Activated CD4-positive, CD25-positive, alpha-beta regulatory T cell treated with anti-CD3 and anti-CD28 coated beads, Interleukin-2, amount 50 U/mL, for 72 hours (primary cell): ENCODE measurements around the gene ASZ1.

Experiments used
- DNase-seq: peaks from one replicate; pipeline ENCODE4 v3.0.0; 2021

The ASZ1 gene

GRCh38 chr7:117401293-117402002 lies 25.8 kb downstream of the ASZ1 start:
- DNase-seq = no peak

- no peak for DNase-seq
Measured at GRCh38 chr7:117399820-117400422, 27.4 kb downstream of the ASZ1 start.

- no peak for DNase-seq
Measured at GRCh38 chr7:117395743-117396142, 31.6 kb downstream of the ASZ1 start.

GRCh38 chr7:117393781-117394180 lies 33.5 kb downstream of the ASZ1 start:
- no peak for DNase-seq

GRCh38 chr7:117389871-117390270 lies 37.4 kb downstream of the ASZ1 start:
- DNase-seq = no peak

- no peak for DNase-seq
Measured at GRCh38 chr7:117386110-117386706, 41.1 kb downstream of the ASZ1 start.

GRCh38 chr7:117385363-117386109 lies 41.8 kb downstream of the ASZ1 start:
- DNase-seq = no peak

GRCh38 chr7:117384688-117385362 lies 42.5 kb downstream of the ASZ1 start:
- no peak for DNase-seq

GRCh38 chr7:117383483-117384189 lies 43.7 kb downstream of the ASZ1 start:
- DNase-seq = no peak

- DNase-seq = no peak
Measured at GRCh38 chr7:117383046-117383445, 44.2 kb downstream of the ASZ1 start.

- DNase-seq = no peak
Measured at GRCh38 chr7:117381362-117381761, 45.9 kb downstream of the ASZ1 start.

- no peak for DNase-seq
Measured at GRCh38 chr7:117375380-117375779, 51.9 kb downstream of the ASZ1 start.

GRCh38 chr7:117372073-117372472 lies 55.2 kb downstream of the ASZ1 start:
- no peak for DNase-seq

GRCh38 chr7:117364339-117365080 lies 62.8 kb downstream of the ASZ1 start:
- no peak for DNase-seq

- no peak for DNase-seq
Measured at GRCh38 chr7:117362294-117362888, 64.9 kb downstream of the ASZ1 start.

- DNase-seq = no peak
Measured at GRCh38 chr7:117350027-117350426, 77.3 kb downstream of the ASZ1 start.

GRCh38 chr7:117349570-117349969 lies 77.7 kb downstream of the ASZ1 start:
- DNase-seq = no peak

- no peak for DNase-seq
Measured at GRCh38 chr7:117347962-117348672, 79.2 kb downstream of the ASZ1 start.

GRCh38 chr7:117347480-117347879 lies 79.8 kb downstream of the ASZ1 start:
- no peak for DNase-seq

- no peak for DNase-seq
Measured at GRCh38 chr7:117346161-117346560, 81.1 kb downstream of the ASZ1 start.

GRCh38 chr7:117338020-117338419 lies 89.3 kb downstream of the ASZ1 start:
- no peak for DNase-seq
